ENCODE results near the gene PDGFRB.

PDGFRB gene

GRCh38 chr5:150153483-150153882 lies 2.2 kb downstream of the PDGFRB start:
- no peaks in the 10 kb centered on the region for H3K36me3 Mint-ChIP-seq (ENCODE audit: low read depth)
- no peaks in the 10 kb centered on the region for H3K9me3 Mint-ChIP-seq
- DNase-seq (ENCODE audit: low spot score) = no peak
- peaks cover 34% of the 10 kb centered on the region for H3K27me3 Mint-ChIP-seq (ENCODE audit: low read depth)
- no peak overlapping the region for H3K27ac Mint-ChIP-seq
- H3K4me3 Mint-ChIP-seq = no peak overlapping the region
- peaks cover 22% of the 10 kb centered on the region for H3K4me1 Mint-ChIP-seq (ENCODE audit: low read depth)

- peaks cover 22% of the 10 kb centered on the region for H3K4me1 Mint-ChIP-seq (ENCODE audit: low read depth)
- no peak overlapping the region for H3K4me3 Mint-ChIP-seq
- no peaks in the 10 kb centered on the region for H3K9me3 Mint-ChIP-seq
- peaks cover 34% of the 10 kb centered on the region for H3K27me3 Mint-ChIP-seq (ENCODE audit: low read depth)
- DNase-seq (ENCODE audit: low spot score) = no peak
- H3K36me3 Mint-ChIP-seq (ENCODE audit: low read depth) = no peaks in the 10 kb centered on the region
- no peak overlapping the region for H3K27ac Mint-ChIP-seq
These were observed 2.8 kb downstream of the PDGFRB start for GRCh38 chr5:150152636-150153462.

DNA sequence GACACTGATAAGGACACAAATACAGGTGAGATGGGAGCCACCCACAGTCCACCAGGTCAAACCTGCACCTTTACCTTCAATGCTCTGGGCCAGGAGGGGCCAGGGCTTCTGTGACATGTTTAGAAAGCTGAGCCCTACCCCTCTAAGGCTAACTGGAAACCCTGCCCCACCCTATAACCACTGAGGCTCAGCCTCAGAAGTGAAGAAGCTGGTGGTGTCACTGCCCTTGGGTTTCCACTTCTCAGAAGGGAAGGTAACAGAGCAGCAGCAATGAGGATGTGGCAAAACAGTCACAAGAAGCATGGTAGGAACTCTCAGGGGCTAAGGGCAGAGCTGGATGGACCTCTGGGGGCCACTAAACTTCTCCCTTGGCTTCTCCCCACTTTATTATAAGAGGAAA lies 6.0 kb downstream of the PDGFRB start:
- no peaks in the 10 kb centered on the region for H3K9me3 Mint-ChIP-seq
- peak overlapping the region; percentile 67 for H3K4me3 Mint-ChIP-seq
- DNase-seq (ENCODE audit: low spot score) = no peak
- H3K36me3 Mint-ChIP-seq (ENCODE audit: low read depth) = no peaks in the 10 kb centered on the region
- H3K27me3 Mint-ChIP-seq (ENCODE audit: low read depth) = peaks cover 11% of the 10 kb centered on the region
- H3K27ac Mint-ChIP-seq = peak overlapping the region; percentile 91
- peaks cover 19% of the 10 kb centered on the region for H3K4me1 Mint-ChIP-seq (ENCODE audit: low read depth)

- no peak overlapping the region for H3K4me3 Mint-ChIP-seq
- H3K36me3 Mint-ChIP-seq (ENCODE audit: low read depth) = no peaks in the 10 kb centered on the region
- DNase-seq (ENCODE audit: low spot score) = no peak
- H3K27me3 Mint-ChIP-seq (ENCODE audit: low read depth) = peaks cover 1% of the 10 kb centered on the region
- peak overlapping the region; percentile 53 for H3K27ac Mint-ChIP-seq
- H3K9me3 Mint-ChIP-seq = no peaks in the 10 kb centered on the region
- H3K4me1 Mint-ChIP-seq (ENCODE audit: low read depth) = peaks cover 16% of the 10 kb centered on the region
These were observed 7.3 kb downstream of the PDGFRB start for GRCh38 chr5:150148117-150148927.

DNA sequence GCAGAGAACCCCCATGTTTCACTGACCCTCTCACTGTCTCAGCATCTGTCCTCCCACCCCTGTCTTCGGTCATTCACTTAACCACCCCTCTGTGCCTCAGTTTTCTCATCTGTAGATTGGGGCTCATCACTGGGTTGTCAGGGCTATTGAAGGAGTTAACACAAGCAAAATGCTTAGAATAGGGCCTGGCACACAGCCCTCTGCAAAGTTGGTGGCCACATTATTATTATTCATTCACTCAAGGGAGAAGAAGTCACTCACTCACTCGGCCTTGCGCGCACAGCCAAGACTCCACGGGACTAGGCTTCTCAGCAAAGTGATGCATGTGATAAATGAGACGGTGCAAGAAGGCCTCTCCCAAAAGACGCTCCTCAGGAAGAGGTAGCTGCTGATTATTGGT lies 8.0 kb downstream of the PDGFRB start:
- no peak overlapping the region for H3K4me3 Mint-ChIP-seq
- H3K9me3 Mint-ChIP-seq = no peaks in the 10 kb centered on the region
- peaks cover 16% of the 10 kb centered on the region for H3K4me1 Mint-ChIP-seq (ENCODE audit: low read depth)
- no peak for DNase-seq (ENCODE audit: low spot score)
- H3K36me3 Mint-ChIP-seq (ENCODE audit: low read depth) = no peaks in the 10 kb centered on the region
- H3K27ac Mint-ChIP-seq = no peak overlapping the region
- H3K27me3 Mint-ChIP-seq (ENCODE audit: low read depth) = no peaks in the 10 kb centered on the region

DNA sequence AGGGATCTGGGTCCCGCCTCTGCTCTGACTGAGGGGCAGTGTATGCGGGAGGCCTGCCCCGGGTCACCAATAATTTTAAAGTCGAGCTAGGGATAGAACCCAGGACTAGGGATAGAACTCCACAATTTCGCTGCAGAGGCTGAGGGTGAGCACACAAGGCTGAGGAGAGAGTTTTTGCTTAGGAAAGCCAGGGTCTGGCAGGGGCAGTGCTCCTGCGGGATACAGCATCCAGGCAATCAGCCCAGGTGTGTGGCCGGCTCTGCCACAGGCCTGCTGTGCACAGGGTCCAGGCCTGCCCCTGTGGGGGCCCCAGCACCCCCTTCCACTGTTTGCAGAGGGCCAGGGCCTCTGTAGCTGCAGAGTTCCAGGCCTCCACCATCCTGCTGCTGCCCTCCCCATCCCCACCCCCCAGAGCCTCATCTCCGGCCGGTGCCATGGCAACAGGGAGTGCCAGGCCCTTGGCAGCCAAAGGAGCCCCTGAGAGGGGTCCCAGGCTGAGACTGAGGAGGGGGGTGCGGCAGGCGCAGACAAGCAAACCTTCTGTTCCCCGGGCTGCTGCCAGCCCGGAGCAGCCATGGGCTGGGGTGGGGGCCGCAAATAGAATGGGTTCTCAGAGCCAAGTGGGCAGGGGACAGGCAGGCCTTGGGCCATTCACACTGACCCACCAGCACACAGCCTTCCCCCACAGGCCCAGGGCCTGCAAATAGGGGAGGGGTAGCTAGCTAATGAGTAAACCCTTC lies 8.6 kb downstream of the PDGFRB start:
- no peaks in the 10 kb centered on the region for H3K9me3 Mint-ChIP-seq

DNA sequence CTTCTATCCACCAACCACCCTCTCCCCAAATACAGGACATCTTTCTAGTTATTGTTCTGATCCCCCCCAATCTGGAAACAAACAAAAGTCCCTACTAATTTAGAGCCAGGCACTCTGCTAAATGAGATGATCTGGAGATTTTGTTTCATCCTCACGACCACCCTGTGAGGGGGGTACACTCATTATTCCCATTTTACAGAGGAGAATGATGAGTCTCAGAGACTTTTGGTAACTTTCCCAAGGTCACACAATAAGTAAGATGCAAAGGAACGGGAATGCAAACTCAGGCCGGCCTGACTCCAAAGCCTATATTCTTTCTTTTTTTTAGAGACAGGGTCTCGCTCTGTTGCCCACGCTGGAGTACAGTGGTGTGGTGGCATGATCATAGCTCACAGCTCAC lies 9.4 kb downstream of the PDGFRB start:
- Mint-ChIP-seq H3K36me3 (ENCODE audit: low read depth) (no peaks in the 10 kb centered on the region), H3K4me1 (ENCODE audit: low read depth) (peaks cover 16% of the 10 kb centered on the region), H3K27ac (no peak overlapping the region), H3K27me3 (ENCODE audit: low read depth) (no peaks in the 10 kb centered on the region), H3K9me3 (no peaks in the 10 kb centered on the region), H3K4me3 (no peak overlapping the region)
- DNase-seq (ENCODE audit: low spot score) = no peak

More for the DNA sequence above, 8.6 kb downstream of the PDGFRB start:
- DNase-seq (ENCODE audit: low spot score) = no peak
- Mint-ChIP-seq H3K27me3 (ENCODE audit: low read depth) (no peaks in the 10 kb centered on the region), H3K36me3 (ENCODE audit: low read depth) (no peaks in the 10 kb centered on the region), H3K4me3 (no peak overlapping the region), H3K27ac (no peak overlapping the region), H3K4me1 (ENCODE audit: low read depth) (peaks cover 16% of the 10 kb centered on the region)

- H3K36me3 Mint-ChIP-seq (ENCODE audit: low read depth) = no peaks in the 10 kb centered on the region
- no peak overlapping the region for H3K4me3 Mint-ChIP-seq
- H3K27me3 Mint-ChIP-seq (ENCODE audit: low read depth) = no peaks in the 10 kb centered on the region
- no peak for DNase-seq (ENCODE audit: low spot score)
- no peaks in the 10 kb centered on the region for H3K9me3 Mint-ChIP-seq
- no peak overlapping the region for H3K27ac Mint-ChIP-seq
- peaks cover 14% of the 10 kb centered on the region for H3K4me1 Mint-ChIP-seq (ENCODE audit: low read depth)
These were observed 10.8 kb downstream of the PDGFRB start for GRCh38 chr5:150144879-150145278.

DNA sequence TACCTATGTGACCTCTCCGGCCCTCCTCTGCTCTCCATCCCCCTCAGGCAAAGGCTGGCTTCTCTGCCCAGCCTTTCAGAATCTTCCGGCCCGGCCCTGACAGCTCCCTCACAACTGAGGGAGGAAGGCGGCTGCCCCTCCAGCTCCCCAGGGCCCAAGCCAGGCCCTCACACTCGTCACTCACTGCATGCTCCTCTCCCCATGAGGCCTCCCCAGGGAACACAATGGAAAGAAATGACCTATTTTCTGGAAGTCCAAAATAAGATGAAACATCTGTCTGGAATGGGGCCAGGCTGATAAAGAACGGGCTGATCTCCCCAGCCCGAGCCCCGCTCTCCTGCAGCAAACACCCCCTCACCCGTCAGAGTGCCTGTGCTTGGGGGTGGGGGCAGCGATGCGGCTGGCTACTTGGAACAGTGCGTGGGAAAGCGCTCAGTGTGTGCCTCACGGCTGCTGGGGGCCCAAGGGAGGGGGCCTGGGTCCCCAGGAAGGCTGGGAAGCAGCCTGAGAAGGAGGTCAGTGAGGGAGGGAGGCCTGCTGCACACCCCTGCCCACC lies 11.3 kb downstream of the PDGFRB start:
- no peak overlapping the region for H3K4me3 Mint-ChIP-seq
- H3K27ac Mint-ChIP-seq = no peak overlapping the region
- no peak for DNase-seq (ENCODE audit: low spot score)
- H3K4me1 Mint-ChIP-seq (ENCODE audit: low read depth) = peaks cover 9% of the 10 kb centered on the region
- no peaks in the 10 kb centered on the region for H3K9me3 Mint-ChIP-seq
- H3K36me3 Mint-ChIP-seq (ENCODE audit: low read depth) = no peaks in the 10 kb centered on the region
- no peaks in the 10 kb centered on the region for H3K27me3 Mint-ChIP-seq (ENCODE audit: low read depth)

DNA sequence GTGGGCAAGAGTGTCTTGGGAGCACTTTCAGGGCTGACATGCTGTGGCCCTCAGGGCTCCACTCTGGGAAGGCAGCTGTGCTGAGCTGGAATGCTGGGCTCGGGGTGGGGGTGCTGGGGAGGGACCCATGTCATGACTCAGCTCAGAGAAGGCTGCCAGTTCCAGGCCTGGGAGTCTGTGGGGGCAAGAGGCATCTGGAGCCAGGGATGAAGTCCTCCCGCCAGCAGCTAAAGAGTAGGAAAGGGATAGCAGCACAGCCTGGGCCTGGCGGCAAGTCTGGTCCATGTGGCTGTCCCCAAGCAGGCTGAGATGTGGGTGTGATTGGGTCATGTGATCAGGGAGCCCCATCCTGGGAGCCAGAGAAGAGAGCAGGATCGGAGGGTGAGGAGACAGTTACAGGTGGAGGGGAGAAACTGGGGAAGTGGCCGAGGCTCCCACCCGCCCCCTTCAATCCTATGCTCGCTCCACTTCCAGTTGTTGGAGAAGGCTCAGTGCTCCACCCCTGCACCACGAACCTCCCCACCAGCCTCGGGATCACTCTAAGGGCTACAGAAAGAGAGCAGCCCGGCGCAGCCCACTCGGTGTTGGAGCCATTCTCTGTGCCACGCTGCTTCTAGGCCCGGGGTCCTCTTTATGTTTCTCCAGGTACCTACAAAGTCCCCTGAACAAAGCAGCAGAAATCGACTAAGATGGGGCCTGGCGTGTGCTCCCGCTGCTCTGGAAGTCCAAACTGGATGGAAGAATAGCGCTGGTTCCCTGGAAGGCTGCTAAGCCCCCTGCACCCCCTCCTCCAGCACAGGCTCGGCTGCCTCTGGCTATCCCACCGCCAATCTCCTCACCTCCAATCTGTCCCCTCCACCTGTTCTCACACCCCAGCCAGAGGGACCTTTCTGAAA lies 12.0 kb downstream of the PDGFRB start:
- Mint-ChIP-seq H3K4me3 (no peak overlapping the region), H3K4me1 (ENCODE audit: low read depth) (peaks cover 2% of the 10 kb centered on the region), H3K27ac (no peak overlapping the region)

DNA sequence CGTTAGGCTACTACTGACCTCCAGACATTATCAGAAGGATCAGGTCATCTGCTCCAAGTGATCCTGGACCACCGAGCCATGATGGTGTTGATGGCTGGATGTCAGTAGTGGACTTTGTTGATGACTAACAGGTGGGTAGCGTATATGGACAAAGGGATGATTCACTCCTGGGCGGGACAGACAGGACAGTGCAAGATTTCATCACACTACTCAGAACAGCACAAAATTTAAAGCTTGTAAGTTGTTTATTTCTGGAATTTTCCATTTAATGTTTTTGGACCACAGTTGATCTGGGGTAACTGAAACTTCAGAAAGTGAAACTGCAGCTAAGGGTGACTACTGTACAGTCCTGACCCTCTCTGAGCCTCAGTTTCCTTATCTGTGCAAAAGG lies 12.7 kb downstream of the PDGFRB start:
- Mint-ChIP-seq H3K4me3 (no peak overlapping the region), H3K27me3 (ENCODE audit: low read depth) (no peaks in the 10 kb centered on the region), H3K27ac (no peak overlapping the region), H3K9me3 (no peaks in the 10 kb centered on the region), H3K36me3 (ENCODE audit: low read depth) (no peaks in the 10 kb centered on the region), H3K4me1 (ENCODE audit: low read depth) (peaks cover 2% of the 10 kb centered on the region)
- DNase-seq (ENCODE audit: low spot score) = no peak

More for the DNA sequence above, 12.0 kb downstream of the PDGFRB start:
- Mint-ChIP-seq H3K27me3 (ENCODE audit: low read depth) (no peaks in the 10 kb centered on the region), H3K9me3 (no peaks in the 10 kb centered on the region), H3K36me3 (ENCODE audit: low read depth) (no peaks in the 10 kb centered on the region)
- no peak for DNase-seq (ENCODE audit: low spot score)

DNA sequence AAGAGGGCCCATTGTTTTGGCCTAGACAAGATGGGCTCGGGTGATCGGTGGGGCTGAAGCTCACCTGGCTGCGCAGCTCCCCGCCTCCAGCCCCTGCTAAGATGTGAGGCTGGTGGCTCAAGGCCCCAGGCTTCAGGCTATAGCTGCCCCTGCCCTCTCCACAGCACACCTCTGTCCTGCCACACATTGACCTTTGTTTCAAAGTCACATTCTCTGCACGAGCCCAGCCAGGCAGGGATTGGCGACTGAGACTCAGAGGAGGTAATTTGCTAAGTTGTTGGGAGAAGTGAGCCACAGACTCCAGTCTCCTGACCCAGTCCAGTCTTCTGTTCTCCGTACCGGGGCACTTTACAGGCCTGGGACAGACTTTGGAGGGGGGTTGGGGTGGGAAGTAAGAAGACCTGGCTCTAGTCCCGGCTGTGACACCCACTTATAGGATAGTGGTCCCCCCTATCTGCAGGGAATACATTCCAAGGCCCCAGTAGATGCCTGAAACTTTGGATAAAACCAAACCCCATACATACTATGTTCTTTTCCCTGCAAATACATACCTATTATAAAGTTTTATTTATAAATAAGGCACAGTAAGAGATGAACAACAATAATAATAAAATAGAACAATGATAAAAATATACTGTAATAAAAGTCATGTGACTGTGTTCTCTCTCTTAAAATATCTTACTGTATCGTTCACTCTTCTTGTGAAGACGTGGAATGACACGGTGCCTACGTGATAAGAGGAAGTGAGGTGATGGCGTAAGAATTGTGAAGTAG lies 13.3 kb downstream of the PDGFRB start:
- Mint-ChIP-seq H3K4me1 (ENCODE audit: low read depth) (peaks cover 2% of the 10 kb centered on the region), H3K27me3 (ENCODE audit: low read depth) (no peaks in the 10 kb centered on the region), H3K9me3 (no peaks in the 10 kb centered on the region), H3K36me3 (ENCODE audit: low read depth) (no peaks in the 10 kb centered on the region), H3K4me3 (no peak overlapping the region), H3K27ac (no peak overlapping the region)
- no peak for DNase-seq (ENCODE audit: low spot score)
